DOHH2 (cell line): ENCODE results near the gene ATG4B.

Source experiments
- H3F3A ChIP-seq: fragments of 200-600 bp; sonication (generic), shearing (Covaris generic); 2 replicates; pipeline ENCODE4 v1.6.0; 2016; ENCODE audit warnings: antibody characterized with exemption, mild to moderate bottlenecking; ENCODE audit not compliant: control insufficient read depth, insufficient read depth
- H3K27ac ChIP-seq: fragments of 200-600 bp; sonication (generic); 2 replicates; pipeline ENCODE4 v1.5.1; 2014; ENCODE audit warnings: low read depth, mild to moderate bottlenecking, low read length, moderate library complexity
- H3K27me3 ChIP-seq: fragments of 200-600 bp; sonication (generic); 2 replicates; pipeline ENCODE4 v1.6.1; 2014; ENCODE audit warnings: mild to moderate bottlenecking, low read length, mixed read lengths; ENCODE audit not compliant: control insufficient read depth
- H3K36me3 ChIP-seq: fragments of 200-600 bp; sonication (generic); 2 replicates; pipeline ENCODE4 v1.6.1; 2014; ENCODE audit warnings: mild to moderate bottlenecking, low read length, moderate library complexity, mixed read lengths; ENCODE audit not compliant: control insufficient read depth
- H3K4me1 ChIP-seq: fragments of 200-600 bp; sonication (generic); 2 replicates; pipeline ENCODE4 v1.6.1; 2014; ENCODE audit warnings: mild to moderate bottlenecking, low read length, mixed read lengths; ENCODE audit not compliant: control insufficient read depth
- H3K4me2 ChIP-seq: fragments of 200-600 bp; sonication (generic); 2 replicates; pipeline ENCODE4 v1.6.0; 2014; ENCODE audit warnings: mild to moderate bottlenecking, low read length, moderate library complexity
- H3K4me3 ChIP-seq: fragments of 200-600 bp; sonication (generic); 2 replicates; pipeline ENCODE4 v1.5.1; 2014; ENCODE audit warnings: mild to moderate bottlenecking, low read length, mixed read lengths
- H3K79me2 ChIP-seq: fragments of 200-600 bp; sonication (generic); 2 replicates; pipeline ENCODE4 v1.6.1; 2014; ENCODE audit warnings: mild to moderate bottlenecking, low read length, mixed read lengths; ENCODE audit not compliant: control insufficient read depth
- H3K9me2 ChIP-seq: fragments of 200-600 bp; sonication (generic); replicated peaks from 2 replicates; pipeline ENCODE4 v1.6.1; 2014; ENCODE audit warnings: mild to moderate bottlenecking, low read length, mixed read lengths; ENCODE audit not compliant: control insufficient read depth
- H3K9me3 ChIP-seq: fragments of 200-600 bp; sonication (generic); 2 replicates; pipeline ENCODE4 v1.6.1; 2014; ENCODE audit warnings: antibody characterized with exemption, low read length, mixed read lengths; ENCODE audit not compliant: control insufficient read depth, insufficient read depth
- H4K20me1 ChIP-seq: fragments of 200-600 bp; sonication (generic); 2 replicates; pipeline ENCODE4 v1.6.0; 2014; ENCODE audit warnings: low read depth, mild to moderate bottlenecking, antibody characterized with exemption, low read length, moderate library complexity; ENCODE audit not compliant: control insufficient read depth, insufficient read depth
- EZH2phosphoT487 ChIP-seq: fragments of 200-600 bp; sonication (generic); IDR thresholded peaks from 2 replicates; pipeline ENCODE4 v1.6.1; 2017; ENCODE audit warnings: borderline replicate concordance, mild to moderate bottlenecking, antibody characterized with exemption, low read length, moderate library complexity, mixed read lengths
- TF ChIP-seq, protein P1 (sequence below): fragments of 200-600 bp; sonication (generic); IDR thresholded peaks from one replicate; pipeline ENCODE4 v1.5.1; 2014; ENCODE audit warnings: antibody characterized with exemption, mild to moderate bottlenecking, low read depth, low read length; ENCODE audit not compliant: poor library complexity, severe bottlenecking

ATG4B gene

GRCh38 chr2:241645915-241646645 is 8.6 kb downstream of the ATG4B start:
- no peak overlapping the region for H3K4me3 ChIP-seq
- H3K79me2 ChIP-seq = peaks cover 97% of the 10 kb centered on the region
- no peaks in the 10 kb centered on the region for H3K27me3 ChIP-seq
- H3K27ac ChIP-seq = no peak overlapping the region
- no peak overlapping the region for H3K4me2 ChIP-seq
- H4K20me1 ChIP-seq = peaks cover 15% of the 10 kb centered on the region; the same call in 1 of the 2 replicates
- H3K9me2 ChIP-seq = no peaks in the 10 kb centered on the region
- H3K36me3 ChIP-seq = peaks cover 24% of the 10 kb centered on the region
- TF ChIP-seq, protein P1, sequence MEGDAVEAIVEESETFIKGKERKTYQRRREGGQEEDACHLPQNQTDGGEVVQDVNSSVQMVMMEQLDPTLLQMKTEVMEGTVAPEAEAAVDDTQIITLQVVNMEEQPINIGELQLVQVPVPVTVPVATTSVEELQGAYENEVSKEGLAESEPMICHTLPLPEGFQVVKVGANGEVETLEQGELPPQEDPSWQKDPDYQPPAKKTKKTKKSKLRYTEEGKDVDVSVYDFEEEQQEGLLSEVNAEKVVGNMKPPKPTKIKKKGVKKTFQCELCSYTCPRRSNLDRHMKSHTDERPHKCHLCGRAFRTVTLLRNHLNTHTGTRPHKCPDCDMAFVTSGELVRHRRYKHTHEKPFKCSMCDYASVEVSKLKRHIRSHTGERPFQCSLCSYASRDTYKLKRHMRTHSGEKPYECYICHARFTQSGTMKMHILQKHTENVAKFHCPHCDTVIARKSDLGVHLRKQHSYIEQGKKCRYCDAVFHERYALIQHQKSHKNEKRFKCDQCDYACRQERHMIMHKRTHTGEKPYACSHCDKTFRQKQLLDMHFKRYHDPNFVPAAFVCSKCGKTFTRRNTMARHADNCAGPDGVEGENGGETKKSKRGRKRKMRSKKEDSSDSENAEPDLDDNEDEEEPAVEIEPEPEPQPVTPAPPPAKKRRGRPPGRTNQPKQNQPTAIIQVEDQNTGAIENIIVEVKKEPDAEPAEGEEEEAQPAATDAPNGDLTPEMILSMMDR = no peak
- no peak for TF ChIP-seq EZH2phosphoT487
- H3K4me1 ChIP-seq = peaks cover 7% of the 10 kb centered on the region; the same call in 1 of the 2 replicates
- peaks cover 3% of the 10 kb centered on the region; the same call in 1 of the 2 replicates for H3F3A ChIP-seq
- no peaks in the 10 kb centered on the region for H3K9me3 ChIP-seq

- no peak overlapping the region for H3K27ac ChIP-seq
- no peak overlapping the region for H3K4me3 ChIP-seq
- H3K27me3 ChIP-seq = no peaks in the 10 kb centered on the region
- peaks cover 15% of the 10 kb centered on the region; the same call in 1 of the 2 replicates for H4K20me1 ChIP-seq
- H3K9me2 ChIP-seq = no peaks in the 10 kb centered on the region
- H3F3A ChIP-seq = no peaks in the 10 kb centered on the region
- peaks cover 47% of the 10 kb centered on the region for H3K36me3 ChIP-seq
- H3K4me2 ChIP-seq = no peak overlapping the region
- H3K4me1 ChIP-seq = no peaks in the 10 kb centered on the region
- no peaks in the 10 kb centered on the region for H3K9me3 ChIP-seq
- TF ChIP-seq EZH2phosphoT487 = no peak
- TF ChIP-seq, protein P1 = no peak
- H3K79me2 ChIP-seq = peaks cover 83% of the 10 kb centered on the region
Observed at GRCh38 chr2:241648453-241648852, 11.0 kb downstream of the ATG4B start.

DNA sequence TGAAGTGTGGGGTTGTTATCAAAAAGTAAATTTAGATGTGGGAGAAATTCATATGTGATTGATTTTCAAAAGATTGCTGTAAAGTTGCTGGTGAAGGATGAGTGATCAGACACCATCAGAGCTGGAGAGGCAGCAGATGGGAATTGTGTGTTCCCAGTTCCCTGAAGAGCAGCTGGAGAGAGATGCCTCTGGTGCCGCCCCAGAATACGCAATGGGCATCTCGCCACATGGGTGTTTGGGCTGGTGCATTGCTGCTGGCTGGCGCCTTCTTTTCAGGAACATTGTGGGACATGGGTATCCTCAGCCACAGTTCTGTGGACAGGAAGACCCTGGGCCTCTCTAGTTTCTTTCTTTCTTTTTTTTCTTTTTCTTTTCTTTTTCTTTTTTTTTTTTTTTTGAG is 11.9 kb downstream of the ATG4B start:
- H3F3A ChIP-seq = no peaks in the 10 kb centered on the region
- no peaks in the 10 kb centered on the region for H3K9me3 ChIP-seq
- H3K79me2 ChIP-seq = peaks cover 74% of the 10 kb centered on the region
- peaks cover 44% of the 10 kb centered on the region for H3K36me3 ChIP-seq
- H3K4me3 ChIP-seq = no peak overlapping the region
- H3K27me3 ChIP-seq = no peaks in the 10 kb centered on the region
- TF ChIP-seq, protein P1 = no peak
- TF ChIP-seq EZH2phosphoT487 = no peak
- H3K4me2 ChIP-seq = no peak overlapping the region
- H3K27ac ChIP-seq = no peak overlapping the region
- H4K20me1 ChIP-seq = peaks cover 15% of the 10 kb centered on the region; the same call in 1 of the 2 replicates
- H3K9me2 ChIP-seq = no peaks in the 10 kb centered on the region
- H3K4me1 ChIP-seq = no peaks in the 10 kb centered on the region
